SH-SY5Y (cell line): ENCODE measurements around the gene TBL1X.

Source experiments
- GATA2 ChIP-seq: IDR thresholded peaks from 2 replicates; pipeline ENCODE4 v1.6.1; 2011; ENCODE audit warnings: mild to moderate bottlenecking, low read depth, low read length
- GATA3 ChIP-seq: IDR thresholded peaks from 2 replicates; pipeline ENCODE4 v1.6.1; 2011; ENCODE audit warnings: low read depth, mild to moderate bottlenecking, low read length, moderate library complexity

Gene TBL1X

GRCh38 chrX:9532349-9532748, 67.5 kb downstream of the TBL1X start:
- TF ChIP-seq GATA2, result no peak
- no peak for TF ChIP-seq GATA3

GRCh38 chrX:9533611-9534010, 68.8 kb downstream of the TBL1X start:
- TF ChIP-seq GATA3 (no peak), GATA2 (no peak)

- TF ChIP-seq GATA3 (no peak), GATA2 (no peak)
These were observed 69.8 kb downstream of the TBL1X start for GRCh38 chrX:9534686-9535085.

- TF ChIP-seq GATA2 (no peak), GATA3 (no peak)
These were observed 70.2 kb downstream of the TBL1X start for GRCh38 chrX:9535101-9535500.

- TF ChIP-seq GATA3 (no peak), GATA2 (no peak)
These were observed 72.9 kb downstream of the TBL1X start for GRCh38 chrX:9537781-9538180.

GRCh38 chrX:9538544-9539045, 73.7 kb downstream of the TBL1X start:
- TF ChIP-seq GATA3 (no peak), GATA2 (peak; percentile 76; the same call in 1 of the 2 replicates)

GRCh38 chrX:9539605-9540387, 74.9 kb downstream of the TBL1X start:
- TF ChIP-seq GATA3, result no peak
- TF ChIP-seq GATA2, result no peak

GRCh38 chrX:9542106-9542760, 77.4 kb downstream of the TBL1X start:
- TF ChIP-seq GATA3 (no peak), GATA2 (peak; percentile 55)

- TF ChIP-seq GATA2 (no peak), GATA3 (no peak)
These were observed 77.9 kb downstream of the TBL1X start for GRCh38 chrX:9542761-9543111.

- TF ChIP-seq GATA3 (no peak), GATA2 (no peak)
These were observed 90.5 kb downstream of the TBL1X start for GRCh38 chrX:9555354-9555753.

GRCh38 chrX:9557091-9557490, 92.2 kb downstream of the TBL1X start:
- no peak for TF ChIP-seq GATA3
- TF ChIP-seq GATA2, result no peak

GRCh38 chrX:9557521-9557920, 92.7 kb downstream of the TBL1X start:
- TF ChIP-seq GATA2 (no peak), GATA3 (no peak)

- TF ChIP-seq GATA2 (no peak), GATA3 (no peak)
These were observed 93.8 kb downstream of the TBL1X start for GRCh38 chrX:9558615-9559014.

GRCh38 chrX:9560219-9560618, 95.4 kb downstream of the TBL1X start:
- TF ChIP-seq GATA2, result no peak
- no peak for TF ChIP-seq GATA3

GRCh38 chrX:9561199-9561598, 96.3 kb downstream of the TBL1X start:
- TF ChIP-seq GATA2, result no peak
- no peak for TF ChIP-seq GATA3
